ENCODE data around the gene ATP1B1.

Gene ATP1B1

DNA sequence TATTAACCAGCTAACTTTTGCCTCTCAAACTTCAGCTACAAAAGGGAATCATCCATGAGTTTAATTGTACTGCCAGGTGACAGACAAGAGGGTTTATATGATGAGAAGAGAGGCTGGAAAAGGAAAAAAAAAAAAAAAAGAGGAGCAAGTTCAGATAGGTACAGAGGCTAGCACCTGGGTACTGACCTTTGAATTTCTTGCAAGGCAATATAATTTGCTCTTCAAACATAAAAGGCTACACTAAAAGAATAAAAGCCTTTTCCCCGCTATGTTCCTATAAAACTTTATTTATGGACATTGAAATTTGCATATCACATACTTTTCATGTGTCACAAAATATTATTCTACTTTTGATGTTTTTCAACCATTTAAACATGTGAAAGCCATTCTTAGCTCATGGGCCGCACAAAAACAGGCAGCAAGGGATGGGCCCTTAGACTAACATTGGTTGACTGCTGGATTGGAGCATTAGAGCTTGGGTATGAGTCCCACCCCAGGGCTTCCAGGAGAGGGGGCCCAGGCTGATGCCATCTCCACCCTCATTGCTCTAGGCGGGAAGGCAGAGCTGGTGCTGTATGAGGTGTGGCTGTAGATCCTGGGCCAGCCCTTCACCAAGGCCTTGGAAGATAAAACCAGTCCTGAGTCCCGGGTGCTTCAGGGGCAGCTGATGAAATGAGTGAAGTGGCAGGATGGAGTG is 44.3 kb downstream of the ATP1B1 start:
- intact Hi-C loops (cut with DNase I; ENCODE audit: low total_unique reads) = no loop called here
- no peak for DNase-seq
- H3K4me3 ChIP-seq = no peak overlapping the region
- TF ChIP-seq, protein P1, sequence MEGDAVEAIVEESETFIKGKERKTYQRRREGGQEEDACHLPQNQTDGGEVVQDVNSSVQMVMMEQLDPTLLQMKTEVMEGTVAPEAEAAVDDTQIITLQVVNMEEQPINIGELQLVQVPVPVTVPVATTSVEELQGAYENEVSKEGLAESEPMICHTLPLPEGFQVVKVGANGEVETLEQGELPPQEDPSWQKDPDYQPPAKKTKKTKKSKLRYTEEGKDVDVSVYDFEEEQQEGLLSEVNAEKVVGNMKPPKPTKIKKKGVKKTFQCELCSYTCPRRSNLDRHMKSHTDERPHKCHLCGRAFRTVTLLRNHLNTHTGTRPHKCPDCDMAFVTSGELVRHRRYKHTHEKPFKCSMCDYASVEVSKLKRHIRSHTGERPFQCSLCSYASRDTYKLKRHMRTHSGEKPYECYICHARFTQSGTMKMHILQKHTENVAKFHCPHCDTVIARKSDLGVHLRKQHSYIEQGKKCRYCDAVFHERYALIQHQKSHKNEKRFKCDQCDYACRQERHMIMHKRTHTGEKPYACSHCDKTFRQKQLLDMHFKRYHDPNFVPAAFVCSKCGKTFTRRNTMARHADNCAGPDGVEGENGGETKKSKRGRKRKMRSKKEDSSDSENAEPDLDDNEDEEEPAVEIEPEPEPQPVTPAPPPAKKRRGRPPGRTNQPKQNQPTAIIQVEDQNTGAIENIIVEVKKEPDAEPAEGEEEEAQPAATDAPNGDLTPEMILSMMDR (IDR thresholded peaks at IDR 0.05) = no peak
- no peaks in the 10 kb centered on the region for H3K4me1 ChIP-seq
- H3K9me3 ChIP-seq = no peaks in the 10 kb centered on the region
- no peaks in the 10 kb centered on the region for H3K36me3 ChIP-seq
- no peak overlapping the region for H3K27ac ChIP-seq
- H3K27me3 ChIP-seq = no peaks in the 10 kb centered on the region

GRCh38 chr1:169151338-169151837 is 44.9 kb downstream of the ATP1B1 start:
- intact Hi-C loops (cut with DNase I; ENCODE audit: low total_unique reads) = no loop called here
- no peaks in the 10 kb centered on the region for H3K36me3 ChIP-seq

DNA sequence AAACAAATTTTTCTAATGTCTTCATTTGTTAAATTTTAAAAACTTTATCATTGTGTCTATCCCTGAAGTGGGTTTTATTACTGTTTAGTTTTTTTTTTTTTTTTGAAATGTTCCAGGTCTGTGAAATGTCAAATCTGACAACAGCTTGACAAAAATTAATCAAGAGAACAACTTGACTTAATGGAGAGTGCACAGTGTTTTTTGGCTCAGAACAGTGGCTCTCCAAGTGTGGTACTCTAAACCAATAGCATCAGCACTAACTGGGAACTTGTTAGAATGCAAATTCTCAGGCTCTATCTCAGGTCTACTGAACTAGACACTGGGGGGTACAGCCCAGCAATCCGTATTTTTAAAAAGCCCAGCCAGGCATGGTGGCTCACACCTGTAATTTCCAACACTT is 49.2 kb downstream of the ATP1B1 start:
- intact Hi-C loops (cut with DNase I; ENCODE audit: low total_unique reads) = no loop called here
- H3K4me3 ChIP-seq = no peak overlapping the region
- no peak overlapping the region for H3K27ac ChIP-seq
- DNase-seq = no peak
- no peaks in the 10 kb centered on the region for H3K9me3 ChIP-seq
- no peaks in the 10 kb centered on the region for H3K4me1 ChIP-seq
- no peaks in the 10 kb centered on the region for H3K36me3 ChIP-seq
- TF ChIP-seq, protein P1 (IDR thresholded peaks at IDR 0.05) = no peak
- H3K27me3 ChIP-seq = no peaks in the 10 kb centered on the region

More at GRCh38 chr1:169151338-169151837, 44.9 kb downstream of the ATP1B1 start:
- H3K4me3 ChIP-seq = no peak overlapping the region
- DNase-seq = no peak
- H3K27me3 ChIP-seq = no peaks in the 10 kb centered on the region
- TF ChIP-seq, protein P1 (IDR thresholded peaks at IDR 0.05) = no peak
- H3K27ac ChIP-seq = no peak overlapping the region
- no peaks in the 10 kb centered on the region for H3K4me1 ChIP-seq
- no peaks in the 10 kb centered on the region for H3K9me3 ChIP-seq

- TF ChIP-seq, protein P1 (IDR thresholded peaks at IDR 0.05) = no peak
- Histone ChIP-seq H3K27me3 (no peaks in the 10 kb centered on the region), H3K4me1 (no peaks in the 10 kb centered on the region), H3K27ac (no peak overlapping the region), H3K4me3 (no peak overlapping the region), H3K9me3 (no peaks in the 10 kb centered on the region), H3K36me3 (no peaks in the 10 kb centered on the region)
- DNase-seq = no peak
- intact Hi-C loops (cut with DNase I; ENCODE audit: low total_unique reads) = no loop called here
Measured at GRCh38 chr1:169156580-169156979, 50.1 kb downstream of the ATP1B1 start.

DNA sequence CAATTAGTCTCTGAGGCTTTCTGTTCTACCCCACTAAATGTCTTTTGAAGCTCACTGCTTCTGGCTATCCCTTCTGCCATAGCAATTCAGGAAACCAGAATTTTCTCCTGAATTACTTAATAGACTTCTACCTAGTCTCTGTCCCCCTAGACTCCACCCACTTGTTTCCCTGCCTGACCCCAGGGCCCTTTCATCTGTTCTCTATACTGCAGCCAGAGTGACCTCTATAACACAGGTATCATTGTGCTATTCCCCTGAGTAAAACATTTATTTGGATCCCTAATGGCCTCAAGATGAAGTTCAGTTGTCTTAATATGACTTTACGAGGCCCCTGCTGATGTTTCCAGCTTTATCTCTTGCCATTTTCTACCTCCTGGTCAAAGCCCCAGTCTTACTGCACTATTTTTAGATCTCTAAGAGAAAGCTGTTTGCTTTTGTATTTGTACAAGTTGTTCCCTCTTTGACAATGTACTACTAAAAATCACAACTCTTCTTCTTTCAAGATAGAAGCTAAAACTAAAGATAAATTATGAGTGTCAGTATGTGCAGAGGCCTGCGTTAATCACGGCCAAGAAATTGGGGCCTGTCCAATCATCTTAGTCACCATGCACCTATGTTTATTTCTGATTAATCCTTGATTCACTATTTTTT is 54.5 kb downstream of the ATP1B1 start:
- Histone ChIP-seq H3K36me3 (peaks cover 0 to 4% (median 0%) of the 10 kb centered on the region in 3 donors), H3K9me3 (no peaks in the 10 kb centered on the region), H3K4me3 (no peak overlapping the region), H3K27me3 (no peaks in the 10 kb centered on the region), H3K27ac (no peak overlapping the region), H3K4me1 (no peaks in the 10 kb centered on the region)
- DNase-seq = no peak
- TF ChIP-seq, protein P1 (IDR thresholded peaks at IDR 0.05) = no peak
- intact Hi-C loops (cut with DNase I; ENCODE audit: low total_unique reads) = no loop called here
